GM23248 (cell line): ENCODE results near the gene TYW1B. TPM values are rescaled to one million over a fixed set of nuclear protein-coding genes. Genes with fewer than 3 reads are reported as not detected.
"Not testable (repeated sequence)": the region's sequence is repeated elsewhere in the genome, so short reads cannot be mapped to it uniquely, and the experiment has no call there.

Experiments used
- DNase-seq: peaks from one replicate; pipeline ENCODE4 v3.0.0-alpha.2; 2015
- H2AFZ ChIP-seq: fragments of 200-600 bp; sonication (generic); 2 replicates; pipeline ENCODE4 v1.6.1; 2016; ENCODE audit warnings: antibody characterized with exemption
- H3F3A ChIP-seq: fragments of 200-600 bp; sonication (generic); 2 replicates; pipeline ENCODE4 v1.6.1; 2016; ENCODE audit warnings: mild to moderate bottlenecking, antibody characterized with exemption, mixed run types; ENCODE audit not compliant: insufficient read depth
- H3K27ac ChIP-seq: fragments of 200-600 bp; sonication (generic); 2 replicates; pipeline ENCODE4 v1.5.1; 2016; ENCODE audit warnings: mild to moderate bottlenecking
- H3K27me3 ChIP-seq: fragments of 200-600 bp; sonication (generic); replicated peaks from 2 replicates; pipeline ENCODE4 v1.6.1; 2016; ENCODE audit warnings: mild to moderate bottlenecking; ENCODE audit not compliant: insufficient read depth
- H3K36me3 ChIP-seq: fragments of 200-600 bp; sonication (generic); 2 replicates; pipeline ENCODE4 v1.6.1; 2016; ENCODE audit warnings: low read depth, mild to moderate bottlenecking
- H3K4me1 ChIP-seq: fragments of 200-600 bp; sonication (generic); 2 replicates; pipeline ENCODE4 v1.6.1; 2016; ENCODE audit warnings: mild to moderate bottlenecking; ENCODE audit not compliant: insufficient read depth
- H3K4me2 ChIP-seq: fragments of 200-600 bp; sonication (generic); one replicate; pipeline ENCODE4 v1.6.1; 2016; ENCODE audit warnings: mild to moderate bottlenecking; ENCODE audit not compliant: unreplicated experiment
- H3K4me3 ChIP-seq: fragments of 200-600 bp; sonication (generic); 2 replicates; pipeline ENCODE4 v1.5.1; 2016; ENCODE audit warnings: mild to moderate bottlenecking
- H3K79me2 ChIP-seq: fragments of 200-600 bp; sonication (generic); 2 replicates; pipeline ENCODE4 v1.6.1; 2016; ENCODE audit warnings: mild to moderate bottlenecking; ENCODE audit not compliant: insufficient read depth
- H3K9ac ChIP-seq: fragments of 200-600 bp; sonication (generic); 2 replicates; pipeline ENCODE4 v1.6.1; 2016; ENCODE audit warnings: mild to moderate bottlenecking
- H3K9me2 ChIP-seq: fragments of 200-600 bp; sonication (generic); 2 replicates; pipeline ENCODE4 v1.6.1; 2016; ENCODE audit warnings: mixed run types, mild to moderate bottlenecking, moderate library complexity; ENCODE audit not compliant: insufficient read depth
- H3K9me3 ChIP-seq: fragments of 200-600 bp; sonication (generic); one replicate; pipeline ENCODE4 v1.6.1; 2017; ENCODE audit warnings: low read depth
- H4K20me1 ChIP-seq: fragments of 200-600 bp; sonication (generic); 2 replicates; pipeline ENCODE4 v1.6.0; 2016; ENCODE audit not compliant: insufficient read depth
- EZH2 ChIP-seq: fragments of 200-600 bp; sonication (generic); IDR thresholded peaks from 2 replicates; pipeline ENCODE4 v1.6.1; 2018; ENCODE audit warnings: antibody characterized with exemption, mild to moderate bottlenecking; ENCODE audit not compliant: insufficient read depth, poor library complexity, severe bottlenecking
- EZH2phosphoT487 ChIP-seq: fragments of 200-600 bp; sonication (generic); IDR thresholded peaks from 2 replicates; pipeline ENCODE4 v1.6.1; 2018; ENCODE audit warnings: antibody characterized with exemption, moderate library complexity, mild to moderate bottlenecking, low read depth; ENCODE audit not compliant: insufficient read depth
- WGBS, 2 experiments: methylation state at CpG; one replicate each; pipeline ENCODE4 v1.1.6; 2015 to 2017; ENCODE audit warnings: low lambda C conversion rate in 2 of 2, low coverage in 1 of 2; ENCODE audit errors: missing lambda C conversion rate in 2 of 2; 5-methylcytosine and 5-hydroxymethylcytosine counted together
- in situ Hi-C: fragments of 300-500 bp; cut with MboI; formaldehyde crosslinking; loops from 2 replicates; pipeline ENCODE4 v1.15.0; 2020
- polyA plus RNA-seq: library from polyadenylated mRNA; unstranded; fragments of >200 nt; fragmentation: Nextera tagmentation; extraction: Ambion mirVana; gene quantifications from 2 replicates; pipeline ENCODE4 v1.2.1, GENCODE V29; 2016
- total RNA-seq: library from RNA; depleted of rRNA; stranded (reverse); fragments of >200 nt; shearing (Covaris generic); gene quantifications from 2 replicates; pipeline ENCODE4 v1.2.3, GENCODE V29; 2014

Gene TYW1B
- total and polyA plus RNA-seq, 2 experiments from 2014 or later: 0.75 to 1.6 TPM

- Histone ChIP-seq H3K36me3 (no peaks in the 10 kb centered on the region; the same call in 1 of the 2 replicates), H3K9ac (no peak overlapping the region), H3K9me2 (no peaks in the 10 kb centered on the region), H3K27ac (no peak overlapping the region), H2AFZ (no peak overlapping the region), H3K4me1 (no peaks in the 10 kb centered on the region), H3K4me2 (no peak overlapping the region), H3K79me2 (no peaks in the 10 kb centered on the region), H3K4me3 (no peak overlapping the region), H3F3A (no peaks in the 10 kb centered on the region), H3K27me3 (no peaks in the 10 kb centered on the region), H3K9me3 (no peaks in the 10 kb centered on the region), H4K20me1 (no peaks in the 10 kb centered on the region)
- DNase-seq: no peak
- in situ Hi-C loops: no loop called here
- WGBS, 2 experiments: 88 to 89% methylated on average over 3 of the region's 3 CpGs
- TF ChIP-seq EZH2phosphoT487 (no peak), EZH2 (no peak)
These were observed 123.1 kb downstream of the TYW1B start for GRCh38 chr7:72704894-72705293.

- H3K4me3 ChIP-seq, H4K20me1 ChIP-seq, H3K27ac ChIP-seq, H3F3A ChIP-seq, in situ Hi-C loops, H3K36me3 ChIP-seq, H3K4me2 ChIP-seq, H3K9me2 ChIP-seq, H2AFZ ChIP-seq, H3K27me3 ChIP-seq, H3K4me1 ChIP-seq, H3K79me2 ChIP-seq, DNase-seq, H3K9ac ChIP-seq, H3K9me3 ChIP-seq: not testable (repeated sequence)
- 100% methylated on average over 1 of the region's 1 CpG for whole genome bisulfite sequencing, 2 experiments
These were observed 127.5 kb downstream of the TYW1B start for GRCh38 chr7:72700548-72700947.

GRCh38 chr7:72697066-72697465 lies 130.9 kb downstream of the TYW1B start:
- H3F3A ChIP-seq, H3K9ac ChIP-seq, H3K79me2 ChIP-seq, H3K4me3 ChIP-seq, H3K27me3 ChIP-seq, H2AFZ ChIP-seq, H3K4me2 ChIP-seq, H3K9me3 ChIP-seq, H3K36me3 ChIP-seq, H3K9me2 ChIP-seq, in situ Hi-C loops, H3K4me1 ChIP-seq, H3K27ac ChIP-seq, H4K20me1 ChIP-seq, DNase-seq: not testable (repeated sequence)
- WGBS, 2 experiments: 83 to 100% methylated on average over 1 of the region's 1 CpG

GRCh38 chr7:72696643-72697042 lies 131.4 kb downstream of the TYW1B start:
- H3K4me1 ChIP-seq, in situ Hi-C loops, H3K9me2 ChIP-seq, H3K4me2 ChIP-seq, H3K4me3 ChIP-seq, H3F3A ChIP-seq, H3K27me3 ChIP-seq, H2AFZ ChIP-seq, H4K20me1 ChIP-seq, H3K9ac ChIP-seq, H3K79me2 ChIP-seq, H3K27ac ChIP-seq, H3K9me3 ChIP-seq, DNase-seq, H3K36me3 ChIP-seq: not testable (repeated sequence)
- WGBS, 2 experiments: 46 to 50% methylated on average over 2 of the region's 2 CpGs

GRCh38 chr7:72695482-72695881 lies 132.5 kb downstream of the TYW1B start:
- H4K20me1 ChIP-seq, H3K4me3 ChIP-seq, H3K9ac ChIP-seq, H3K4me2 ChIP-seq, H3K36me3 ChIP-seq, DNase-seq, H3K27me3 ChIP-seq, H3K27ac ChIP-seq, H3K9me3 ChIP-seq, in situ Hi-C loops, H3F3A ChIP-seq, H3K9me2 ChIP-seq, H3K79me2 ChIP-seq, H2AFZ ChIP-seq, H3K4me1 ChIP-seq: not testable (repeated sequence)
- 95% methylated on average over 8 of the region's 8 CpGs for WGBS, 2 experiments

- H3K4me2 ChIP-seq, H4K20me1 ChIP-seq, H3K9ac ChIP-seq, H3K4me1 ChIP-seq, H3K9me3 ChIP-seq, H3K27ac ChIP-seq, H3K9me2 ChIP-seq, H3K36me3 ChIP-seq, H3K79me2 ChIP-seq, H3K27me3 ChIP-seq, H2AFZ ChIP-seq, H3F3A ChIP-seq, H3K4me3 ChIP-seq, DNase-seq, in situ Hi-C loops: not testable (repeated sequence)
- 75% methylated on average over 2 of the region's 2 CpGs for WGBS, 2 experiments
These were observed 136.6 kb downstream of the TYW1B start for GRCh38 chr7:72691442-72691841.

- H3K27me3 ChIP-seq, H3K79me2 ChIP-seq, H3K9me2 ChIP-seq, H3K4me2 ChIP-seq, H3K36me3 ChIP-seq, DNase-seq, H4K20me1 ChIP-seq, H3K4me3 ChIP-seq, H3K4me1 ChIP-seq, in situ Hi-C loops, H3K9ac ChIP-seq, H3K9me3 ChIP-seq, H3K27ac ChIP-seq, H2AFZ ChIP-seq, H3F3A ChIP-seq: not testable (repeated sequence)
- 98% methylated on average over 2 of the region's 2 CpGs for WGBS, 2 experiments
These were observed 137.8 kb downstream of the TYW1B start for GRCh38 chr7:72690177-72690576.

GRCh38 chr7:72689344-72689743 lies 138.7 kb downstream of the TYW1B start:
- H3K27me3 ChIP-seq, H3K27ac ChIP-seq, H3K4me1 ChIP-seq, H3K9me3 ChIP-seq, H3K9me2 ChIP-seq, H2AFZ ChIP-seq, DNase-seq, H3K4me2 ChIP-seq, H3K79me2 ChIP-seq, H3F3A ChIP-seq, H3K4me3 ChIP-seq, H4K20me1 ChIP-seq, H3K9ac ChIP-seq, H3K36me3 ChIP-seq, in situ Hi-C loops: not testable (repeated sequence)
- 95 to 100% methylated on average over 1 of the region's 1 CpG for WGBS, 2 experiments
